ENCODE data around the gene WEE2.
"Not testable (repeated sequence)": the region's sequence is repeated elsewhere in the genome, so short reads cannot be mapped to it uniquely, and the experiment has no call there.

The WEE2 gene

GRCh38 chr7:141708351-141708750 is at the start of gene WEE2:
WEE2 (plus strand) TSS chr7:141708353; CDS start chr7:141708759, 406 bp downstream.
- no peak for FAIRE-seq

- no peak for FAIRE-seq
Measured at GRCh38 chr7:141659501-141659900, 48.7 kb upstream of the WEE2 start.

- no peak for FAIRE-seq
Measured at GRCh38 chr7:141660259-141660658, 47.9 kb upstream of the WEE2 start.

- FAIRE-seq: no peak
Measured at GRCh38 chr7:141663081-141663849, 44.9 kb upstream of the WEE2 start.

- no peak for FAIRE-seq
Measured at GRCh38 chr7:141664450-141664849, 43.7 kb upstream of the WEE2 start.

- FAIRE-seq: no peak
Measured at GRCh38 chr7:141665208-141666035, 42.7 kb upstream of the WEE2 start.

GRCh38 chr7:141666071-141666470 is 42.1 kb upstream of the WEE2 start:
- no peak for FAIRE-seq

GRCh38 chr7:141668853-141669252 is 39.3 kb upstream of the WEE2 start:
- no peak for FAIRE-seq

GRCh38 chr7:141671705-141672496 is 36.3 kb upstream of the WEE2 start:
- no peak for FAIRE-seq

GRCh38 chr7:141673346-141673745 is 34.8 kb upstream of the WEE2 start:
- no peak for FAIRE-seq

GRCh38 chr7:141674171-141674671 is 33.9 kb upstream of the WEE2 start:
- FAIRE-seq: no peak

- no peak for FAIRE-seq
Measured at GRCh38 chr7:141674702-141675101, 33.5 kb upstream of the WEE2 start.

GRCh38 chr7:141675436-141676215 is 32.5 kb upstream of the WEE2 start:
- FAIRE-seq: no peak

GRCh38 chr7:141676618-141677017 is 31.5 kb upstream of the WEE2 start:
- no peak for FAIRE-seq

- FAIRE-seq: no peak
Measured at GRCh38 chr7:141679014-141679413, 29.1 kb upstream of the WEE2 start.

GRCh38 chr7:141685285-141686023 is 22.7 kb upstream of the WEE2 start:
- FAIRE-seq: no peak

GRCh38 chr7:141686074-141686473 is 22.1 kb upstream of the WEE2 start:
- no peak for FAIRE-seq

- FAIRE-seq: no peak
Measured at GRCh38 chr7:141686670-141687069, 21.5 kb upstream of the WEE2 start.

- no peak for FAIRE-seq
Measured at GRCh38 chr7:141688043-141688442, 20.1 kb upstream of the WEE2 start.

GRCh38 chr7:141689072-141689825 is 18.9 kb upstream of the WEE2 start:
- FAIRE-seq: not testable (repeated sequence)

- no peak for FAIRE-seq
Measured at GRCh38 chr7:141691540-141691939, 16.6 kb upstream of the WEE2 start.

Data from endometrium (tissue), 2 donors.